SHP77 (cell line): ENCODE results near the gene ERCC4.

Source experiments
- DNase-seq, 2 experiments: peaks; one replicate each; lab custom pipeline; 2025; lab: John Stamatoyannopoulos, UW

The ERCC4 gene

DNA sequence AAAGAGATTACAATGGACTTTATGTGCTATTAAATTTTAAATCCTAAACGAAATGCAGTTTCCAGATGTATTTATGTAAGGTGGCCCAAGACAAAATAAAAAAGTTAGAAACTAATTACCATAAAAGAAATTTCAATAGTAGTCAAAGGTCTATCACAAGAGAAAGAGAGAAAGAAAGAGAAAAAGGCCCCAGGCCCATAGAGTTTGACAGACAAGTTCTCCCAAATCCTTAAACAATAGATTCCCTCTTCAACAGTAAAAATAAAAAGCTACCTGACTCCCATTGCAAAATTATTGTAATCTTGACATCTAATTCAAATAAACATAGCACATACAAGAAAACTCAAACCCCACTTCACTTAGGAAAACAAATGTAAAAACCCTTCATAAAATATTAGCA is 8.6 kb upstream of the ERCC4 start:
- DNase-seq: no peak

DNA sequence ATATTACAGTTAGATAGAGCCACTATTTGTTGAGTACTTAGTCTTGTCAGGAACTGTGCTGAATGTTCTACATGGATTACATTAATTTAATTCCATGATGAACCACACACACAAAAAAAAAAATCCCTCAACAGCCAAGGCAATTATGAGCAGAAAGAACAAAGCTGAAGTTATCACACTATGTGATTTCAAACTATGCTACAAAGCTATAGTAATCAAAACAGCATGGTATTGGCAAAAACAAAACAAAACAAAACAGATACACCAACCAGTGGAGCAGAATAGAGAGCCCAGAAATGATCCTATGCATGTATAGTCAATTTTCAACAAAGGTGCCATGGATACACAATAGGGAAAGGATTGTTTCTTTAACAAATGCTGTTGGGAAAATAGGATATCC is 8.1 kb upstream of the ERCC4 start:
- DNase-seq: no peak

DNA sequence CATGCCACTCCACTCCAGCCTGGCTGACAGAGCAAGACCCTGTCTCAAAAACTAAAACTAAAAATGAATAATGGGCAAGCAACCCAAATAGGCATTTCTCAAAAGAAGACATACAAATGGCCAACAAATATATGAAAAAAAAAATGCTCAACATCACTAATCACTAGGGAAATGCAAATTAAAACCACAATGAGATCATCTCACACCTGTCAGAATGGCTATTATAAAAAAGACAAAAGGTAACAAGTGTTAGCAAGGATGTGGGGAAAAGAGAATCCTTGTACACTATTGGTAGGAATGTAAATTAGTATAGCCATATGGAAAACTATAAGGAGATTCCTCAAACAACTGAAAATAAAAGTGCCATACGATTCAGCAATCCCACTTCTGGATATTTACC is 7.1 kb upstream of the ERCC4 start:
- no peak for DNase-seq

DNA sequence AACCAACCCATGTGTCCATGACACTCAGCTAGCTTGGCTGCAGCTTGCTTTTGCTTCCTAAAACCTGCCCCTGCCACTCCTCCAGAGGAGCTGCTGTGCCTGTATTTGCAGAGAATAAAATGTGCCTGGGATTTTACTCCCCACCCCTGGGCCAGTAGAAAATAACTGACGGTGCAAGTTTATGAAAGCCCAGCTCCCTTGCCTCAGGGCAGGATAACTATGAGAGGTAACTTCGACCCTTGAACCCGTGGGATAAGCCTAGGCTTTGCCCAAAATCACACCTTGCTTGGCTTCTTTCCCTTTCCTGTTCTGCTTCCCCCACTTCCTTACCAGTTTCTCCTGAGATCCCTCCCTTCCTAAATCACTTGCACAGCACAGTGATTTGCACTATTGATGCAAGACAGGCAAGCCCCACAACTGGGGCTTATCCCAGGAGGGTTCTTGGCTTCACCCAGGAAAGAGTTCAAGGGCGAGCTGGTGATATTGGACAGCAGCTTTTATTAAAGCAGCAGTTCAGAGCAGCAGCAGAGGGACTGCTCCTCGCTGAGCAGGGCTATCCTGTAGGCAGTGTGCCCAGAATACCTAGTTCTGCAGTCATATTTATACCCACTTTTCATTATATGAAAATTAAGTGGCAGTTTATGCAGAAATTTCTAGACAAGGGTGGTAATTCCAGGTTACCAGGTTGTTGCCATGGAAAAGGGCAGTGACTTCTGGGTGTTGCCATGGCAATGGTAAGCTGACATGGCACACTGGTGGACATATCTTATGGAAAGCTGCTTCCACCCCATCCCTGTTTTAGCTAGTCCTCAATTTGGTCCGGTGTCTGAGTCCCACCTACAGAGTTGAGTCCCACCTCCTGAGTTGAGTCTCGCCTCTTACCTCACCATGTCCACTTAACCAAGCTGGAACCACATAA is 6.3 kb upstream of the ERCC4 start:
- DNase-seq: no peak

DNA sequence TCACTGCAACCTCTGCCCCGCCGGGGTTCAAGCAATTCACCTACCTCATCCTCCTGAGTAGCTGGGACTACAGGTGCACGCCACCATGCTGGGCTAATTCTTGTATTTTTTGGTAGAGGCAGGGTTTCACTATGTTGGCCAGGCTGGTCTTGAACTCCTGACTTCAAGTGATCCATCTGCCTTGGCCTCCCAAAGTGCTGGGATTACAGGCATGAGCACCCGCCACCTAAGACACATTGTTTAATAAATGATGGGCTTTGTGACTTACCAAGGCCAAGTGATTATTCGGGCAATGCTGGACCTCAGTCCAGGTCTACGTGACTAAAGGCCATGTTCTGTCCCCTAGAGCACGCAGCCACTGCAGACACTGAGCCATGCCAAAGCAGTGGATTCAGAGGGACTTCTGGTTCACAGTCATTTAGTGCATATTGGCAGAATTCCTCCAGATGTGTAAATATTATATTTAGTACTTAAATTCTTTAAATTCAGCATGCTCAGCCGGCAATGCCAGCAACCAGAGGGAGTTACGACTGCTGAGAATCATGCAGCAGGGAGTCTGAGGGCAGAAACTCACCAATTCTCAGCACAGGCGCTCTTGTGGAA is 4.8 kb upstream of the ERCC4 start:
- DNase-seq: no peak

DNA sequence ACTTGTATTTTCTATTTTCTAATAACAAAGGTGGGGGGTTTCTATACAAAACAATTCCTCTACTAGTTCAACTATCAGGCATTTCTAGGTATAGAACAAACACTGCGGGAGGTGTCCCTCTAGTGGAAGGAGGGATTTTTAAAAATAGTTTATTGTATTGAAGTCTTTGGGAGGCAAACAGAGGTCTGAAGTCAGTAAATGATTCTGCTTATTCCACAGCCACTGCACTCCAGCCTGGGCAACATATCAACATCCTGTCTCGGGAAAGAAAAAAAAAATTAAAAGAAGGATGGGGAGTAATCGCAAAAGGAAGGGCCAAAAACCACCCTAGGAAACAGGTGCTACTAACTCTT is 648 bp upstream of the ERCC4 start:
- peak; percentile 40 to 44 for DNase-seq

DNA sequence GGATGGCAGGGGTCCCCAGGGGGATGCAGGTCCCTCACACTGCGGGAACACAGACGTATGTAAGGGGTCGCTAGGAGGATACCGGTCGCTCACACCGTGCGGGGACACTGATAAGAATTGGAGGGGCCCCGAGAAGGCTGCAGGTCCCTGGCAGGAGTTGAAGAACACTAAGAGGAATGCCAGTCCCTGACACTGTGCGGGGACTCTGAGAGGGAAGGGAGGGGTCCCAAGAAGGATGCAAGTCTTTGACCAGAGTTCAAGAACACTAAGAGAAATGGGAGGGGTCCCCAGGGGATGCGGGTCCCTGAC is 510 bp downstream of the ERCC4 start:
- DNase-seq: no peak

DNA sequence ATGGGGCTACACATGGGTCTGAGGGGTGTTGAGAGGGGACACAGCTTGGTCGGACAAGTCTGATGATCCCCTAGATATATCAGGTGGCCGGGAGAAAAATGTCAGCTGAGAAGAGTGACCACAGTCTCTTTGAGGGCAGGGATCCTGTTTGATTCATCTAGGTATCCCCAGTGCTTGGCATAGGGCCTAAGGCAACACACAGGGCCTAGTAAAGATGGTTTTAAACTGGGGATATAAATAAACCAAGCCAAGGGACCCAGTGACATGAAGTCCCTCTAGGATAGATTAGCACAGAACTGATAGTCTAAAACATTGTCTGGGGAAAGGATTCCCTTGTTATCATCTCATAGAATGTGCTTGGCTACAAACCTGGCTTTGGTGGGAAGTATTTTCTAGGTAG is 1.4 kb downstream of the ERCC4 start:
- peak in 1 of 2 experiments; percentile 33 for DNase-seq

DNA sequence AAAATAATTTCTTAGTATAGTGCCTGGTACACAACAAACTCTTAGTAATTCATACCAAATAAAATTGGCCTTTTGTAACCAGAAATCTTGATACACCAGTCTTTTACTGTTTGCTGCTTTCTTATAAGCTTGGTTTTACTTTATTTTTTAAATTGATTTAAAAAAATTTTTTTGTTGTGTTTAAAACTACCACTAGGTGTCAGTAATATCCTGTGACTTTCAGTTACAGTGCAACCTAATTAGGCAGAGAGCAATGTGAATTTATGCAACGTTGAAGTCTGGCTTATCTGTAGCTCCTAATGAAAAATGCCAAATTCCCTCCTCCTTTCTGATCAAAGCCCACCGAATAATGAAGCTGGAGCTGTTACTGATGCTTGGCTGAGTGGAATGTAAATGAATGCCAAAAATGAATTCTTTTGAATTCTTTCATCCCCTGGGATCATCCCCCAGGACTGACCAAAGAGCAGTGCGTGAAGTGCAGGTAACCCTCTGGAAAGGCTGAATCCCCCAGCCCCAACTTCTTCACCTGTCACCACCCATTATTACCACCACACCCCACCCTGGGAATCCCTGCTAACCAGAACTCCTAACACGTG is 3.8 kb downstream of the ERCC4 start:
- peak; percentile 14 to 35 for DNase-seq

DNA sequence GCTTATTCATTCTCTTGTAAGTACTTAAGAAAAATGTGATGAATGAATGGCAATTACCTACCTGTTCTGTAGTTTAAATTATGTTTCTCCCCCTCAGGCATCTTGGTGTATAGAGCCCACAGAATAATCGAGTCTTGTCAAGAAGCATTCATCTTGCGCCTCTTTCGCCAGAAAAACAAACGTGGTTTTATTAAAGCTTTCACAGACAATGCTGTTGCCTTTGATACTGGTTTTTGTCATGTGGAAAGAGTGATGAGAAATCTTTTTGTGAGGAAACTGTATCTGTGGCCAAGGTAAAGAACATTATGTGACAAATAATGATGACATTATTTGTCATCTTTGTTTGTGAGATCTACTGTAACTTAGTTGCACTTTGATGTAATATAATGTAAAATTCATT is 6.5 kb downstream of the ERCC4 start:
- DNase-seq: no peak

DNA sequence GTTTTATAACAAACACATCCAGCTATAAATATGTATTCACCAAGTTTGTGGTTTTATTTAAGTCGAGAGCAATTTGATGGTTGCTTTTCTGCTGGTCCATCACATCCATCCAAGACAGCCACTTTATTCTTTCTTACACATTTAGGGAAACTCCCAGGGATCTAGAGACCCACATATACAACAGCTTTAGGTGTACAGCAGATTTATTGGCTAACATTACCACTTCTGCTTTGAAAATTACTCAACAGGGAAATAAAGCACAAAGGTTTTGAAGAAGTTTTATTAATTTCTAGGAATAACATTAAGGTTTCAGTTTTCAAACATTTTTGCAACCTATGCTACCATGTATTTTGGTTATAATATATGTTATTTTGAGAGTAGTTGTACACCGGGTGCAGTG is 6.9 kb downstream of the ERCC4 start:
- DNase-seq: no peak

DNA sequence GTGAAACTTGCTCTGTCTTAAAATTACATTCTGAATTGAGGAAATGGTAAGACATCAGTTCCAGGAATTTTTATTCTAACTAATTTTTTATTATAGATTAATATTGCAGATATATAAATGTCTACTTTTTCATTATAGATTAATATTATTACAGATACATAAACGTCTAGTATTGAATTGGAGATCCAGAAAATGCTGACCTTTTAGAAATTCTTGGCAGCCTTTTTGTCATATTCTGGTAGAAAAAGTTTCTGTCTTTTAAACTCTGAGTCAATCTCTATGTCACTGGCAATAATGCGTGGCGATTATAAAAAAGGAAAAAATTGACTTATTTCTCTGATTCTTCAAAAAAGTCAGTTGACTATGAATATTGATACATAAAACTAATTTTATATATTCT is 8.7 kb downstream of the ERCC4 start:
- DNase-seq: no peak

DNA sequence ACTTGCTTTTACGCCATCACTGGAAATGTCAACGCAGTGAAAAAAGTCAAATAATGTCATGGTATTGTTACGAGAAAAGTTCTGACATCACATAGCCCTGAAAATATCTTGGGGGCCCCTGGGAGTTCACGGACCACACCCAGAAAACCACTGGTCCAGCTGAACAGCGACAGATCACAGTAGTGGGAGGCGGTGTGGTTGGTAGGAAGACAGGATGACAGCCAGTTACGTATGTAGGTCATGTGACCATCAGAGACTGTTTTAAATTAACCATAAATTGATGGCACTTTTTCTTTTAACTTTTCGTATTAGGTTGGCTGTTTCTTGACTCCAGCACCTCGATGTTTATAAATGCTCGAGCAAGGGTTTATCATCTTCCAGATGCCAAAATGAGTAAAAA is 11.9 kb downstream of the ERCC4 start:
- no peak for DNase-seq

DNA sequence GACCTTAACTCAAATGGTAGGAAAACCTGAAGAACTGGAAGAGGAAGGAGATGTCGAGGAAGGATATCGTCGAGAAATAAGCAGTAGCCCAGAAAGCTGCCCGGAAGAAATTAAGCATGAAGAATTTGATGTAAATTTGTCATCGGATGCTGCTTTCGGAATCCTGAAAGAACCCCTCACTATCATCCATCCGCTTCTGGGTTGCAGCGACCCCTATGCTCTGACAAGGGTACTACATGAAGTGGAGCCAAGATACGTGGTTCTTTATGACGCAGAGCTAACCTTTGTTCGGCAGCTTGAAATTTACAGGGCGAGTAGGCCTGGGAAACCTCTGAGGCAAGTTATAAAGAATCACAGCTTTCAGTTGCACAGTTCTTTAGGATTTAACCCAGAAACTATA is 15.5 kb downstream of the ERCC4 start:
- DNase-seq: no peak

DNA sequence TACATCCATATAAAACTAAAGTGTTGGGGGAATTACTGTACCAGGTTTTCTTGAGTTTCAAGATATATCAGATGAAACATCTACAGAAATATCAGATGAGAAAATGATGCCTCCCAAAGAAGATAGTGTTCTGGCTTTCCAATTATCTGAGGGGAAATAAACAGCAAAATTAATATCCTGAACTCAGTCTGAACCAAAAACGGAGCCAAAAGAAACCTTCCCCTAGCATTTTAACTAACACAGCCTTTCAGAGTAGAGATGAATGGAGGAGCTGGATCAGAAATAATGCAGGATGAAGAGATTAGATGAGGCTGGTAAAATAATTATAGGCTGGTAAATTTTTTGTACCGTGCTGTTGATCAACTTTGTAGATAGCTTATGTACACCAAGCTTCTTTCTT is 16.2 kb downstream of the ERCC4 start:
- DNase-seq: no peak

DNA sequence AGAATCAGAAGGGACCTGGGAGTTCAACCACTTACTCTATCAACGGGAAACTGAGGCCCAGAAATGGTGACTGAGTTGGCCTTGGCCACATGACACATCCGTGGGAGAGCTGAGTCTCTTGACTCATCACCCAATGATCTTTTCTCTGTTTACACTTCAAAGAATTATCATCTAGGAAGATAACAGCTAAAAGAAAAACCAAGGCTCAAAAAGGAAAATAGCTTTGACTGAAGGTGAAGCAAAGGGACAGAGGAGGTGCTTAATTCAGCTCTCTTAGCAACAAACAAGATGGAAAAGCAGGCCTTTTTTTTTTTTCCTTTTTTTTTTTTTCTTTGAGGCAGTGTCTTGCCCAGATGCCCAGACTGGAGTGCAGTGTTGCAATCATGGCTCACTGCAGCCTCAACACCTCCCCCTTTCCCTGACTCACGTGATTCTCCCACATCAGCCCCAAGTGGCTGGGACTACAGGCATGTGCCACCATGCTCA is 16.7 kb downstream of the ERCC4 start:
- DNase-seq: no peak

DNA sequence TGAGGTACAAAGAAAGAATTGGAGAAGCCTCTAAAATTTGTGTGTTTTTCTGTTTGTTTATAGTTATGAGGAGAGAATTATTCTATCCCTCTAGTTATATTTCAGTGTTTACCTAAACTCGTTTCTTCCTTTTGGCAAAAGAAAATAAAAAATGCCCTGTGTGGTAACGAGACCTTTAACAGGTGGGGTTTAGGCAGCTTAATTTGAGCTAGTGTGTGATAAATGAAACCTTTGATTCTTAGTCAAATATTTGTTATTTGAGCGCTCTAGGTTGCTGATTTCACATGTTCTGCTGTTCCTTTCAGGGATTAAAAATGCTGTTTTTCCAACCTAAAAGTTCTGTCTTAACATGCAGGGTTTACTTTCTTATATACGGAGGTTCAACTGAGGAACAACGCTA is 17.5 kb downstream of the ERCC4 start:
- DNase-seq: no peak

DNA sequence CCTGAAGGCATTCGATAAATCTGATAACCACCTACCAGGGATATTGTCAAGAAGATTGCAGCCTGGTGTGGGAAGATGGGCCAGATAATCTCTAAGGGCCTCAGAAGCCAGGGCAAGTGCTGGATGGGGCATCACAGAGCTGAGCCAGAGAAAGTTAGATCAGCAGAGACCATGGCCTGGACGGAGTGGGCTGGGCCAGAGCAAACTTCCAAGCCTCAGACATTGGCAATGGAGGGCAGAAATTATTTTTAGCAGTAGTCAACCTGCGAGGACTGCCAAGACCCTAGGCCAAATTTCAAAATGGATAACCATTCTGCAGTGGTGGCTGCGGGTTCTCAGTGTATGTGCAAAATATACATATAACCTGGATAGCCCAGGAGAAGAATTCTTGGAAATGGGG is 18.5 kb downstream of the ERCC4 start:
- DNase-seq: no peak

DNA sequence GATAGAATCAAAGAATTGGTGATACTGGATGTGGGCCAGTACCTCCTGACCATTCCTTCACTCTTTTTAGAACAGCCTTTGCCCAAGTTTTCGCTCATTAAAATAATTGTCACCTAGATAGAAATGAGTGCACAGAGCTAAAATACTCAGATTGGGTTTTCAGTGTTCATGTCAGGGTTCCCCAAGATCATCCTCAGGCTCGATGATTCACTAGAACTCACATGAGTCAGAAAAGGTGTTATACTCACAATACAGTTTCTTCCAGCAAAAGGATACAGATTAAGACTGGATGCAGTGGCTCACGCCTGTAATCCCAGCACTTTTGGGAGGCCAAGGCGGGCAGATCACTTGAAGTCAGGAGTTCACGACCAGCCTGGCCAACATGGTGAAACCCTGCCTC is 19.9 kb downstream of the ERCC4 start:
- no peak for DNase-seq

DNA sequence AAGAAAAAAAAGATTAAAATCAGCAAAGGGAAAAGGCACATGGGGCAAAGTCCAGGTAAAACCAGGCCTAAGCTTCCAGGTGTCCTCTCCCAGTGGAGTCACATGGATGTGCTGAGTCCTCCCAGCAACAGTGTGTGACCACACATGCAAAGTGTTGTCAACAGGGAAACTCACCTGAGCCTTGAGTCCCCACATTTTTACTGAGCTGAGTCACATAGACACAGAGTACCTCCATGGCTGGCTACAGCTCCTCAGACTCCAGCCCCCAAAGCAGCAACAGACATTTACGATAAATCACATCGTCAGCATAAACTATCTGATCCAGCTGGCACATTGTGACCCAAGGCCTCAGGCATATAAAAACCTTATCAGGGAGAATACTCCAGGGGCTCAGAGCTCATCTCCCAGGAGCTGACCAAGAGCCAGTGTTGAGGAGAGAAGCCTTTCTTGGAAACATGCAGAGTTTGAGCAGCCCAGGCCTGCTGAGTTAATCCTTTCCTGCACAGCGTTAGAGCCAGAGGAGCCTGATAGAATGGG is 20.5 kb downstream of the ERCC4 start:
- DNase-seq: no peak

DNA sequence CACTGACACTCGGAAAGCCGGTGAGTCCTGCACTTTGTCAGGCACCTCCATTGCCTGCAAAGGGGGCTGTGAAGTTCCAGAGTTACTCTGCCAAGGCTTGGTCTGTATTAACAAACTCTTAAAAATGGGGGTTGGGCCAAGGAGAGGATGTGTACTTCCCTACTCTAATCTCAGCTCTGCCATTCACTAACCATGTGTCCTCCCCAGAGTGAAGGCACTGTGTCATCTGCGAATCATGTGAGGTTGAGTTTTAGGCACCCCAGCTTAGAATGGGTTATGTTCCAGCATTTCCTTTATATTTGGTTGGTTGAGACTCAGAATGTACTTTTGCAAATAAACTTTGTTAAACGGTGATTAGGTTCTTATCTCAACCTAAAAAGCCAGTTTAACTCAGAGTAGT is 24.9 kb downstream of the ERCC4 start:
- no peak for DNase-seq

DNA sequence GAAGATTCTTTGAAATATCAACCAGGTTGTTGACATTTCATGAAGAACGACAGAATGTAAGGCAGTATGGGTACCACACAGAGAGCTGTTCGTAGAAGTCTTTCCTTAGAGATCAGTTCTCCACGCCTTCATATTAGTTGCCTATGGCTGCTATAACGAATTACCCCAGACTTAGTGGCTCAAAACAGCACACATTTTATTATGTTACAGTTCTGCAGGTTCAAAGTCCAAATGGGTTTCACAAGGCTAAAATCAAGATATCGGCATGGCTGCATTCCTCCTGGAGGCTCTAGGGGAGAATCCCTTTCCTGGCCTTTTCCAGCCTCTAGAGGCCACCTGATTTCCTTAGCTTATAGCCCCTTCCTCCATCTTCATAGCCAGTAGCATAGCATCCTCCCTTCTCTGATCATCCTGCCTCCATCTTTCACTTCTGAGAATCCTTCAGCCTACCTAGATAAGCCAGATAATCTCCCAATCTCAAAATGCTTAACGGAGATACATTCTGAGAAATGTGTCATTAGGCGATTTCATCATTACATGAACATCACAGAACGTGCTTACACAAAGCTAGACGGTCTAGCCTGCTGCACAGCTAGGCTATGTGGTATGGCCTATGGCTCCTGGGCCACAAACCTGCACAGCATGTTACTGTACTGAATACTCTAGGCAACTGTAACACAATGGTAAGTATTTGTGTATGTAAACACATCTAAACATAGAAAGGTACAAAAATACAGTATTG is 26.0 kb downstream of the ERCC4 start:
- DNase-seq: no peak

DNA sequence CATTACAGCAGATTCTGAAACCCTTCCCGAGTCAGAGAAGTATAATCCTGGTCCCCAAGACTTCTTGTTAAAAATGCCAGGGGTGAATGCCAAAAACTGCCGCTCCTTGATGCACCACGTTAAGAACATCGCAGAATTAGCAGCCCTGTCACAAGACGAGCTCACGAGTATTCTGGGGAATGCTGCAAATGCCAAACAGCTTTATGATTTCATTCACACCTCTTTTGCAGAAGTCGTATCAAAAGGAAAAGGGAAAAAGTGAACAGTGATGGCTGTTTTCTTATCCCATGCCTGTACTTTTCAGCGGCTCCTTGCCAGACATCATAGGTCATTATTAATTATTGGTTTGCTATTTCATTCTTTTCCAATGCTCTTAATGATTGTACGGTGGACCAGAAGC is 28.1 kb downstream of the ERCC4 start:
- DNase-seq: no peak
